WI38 (cell line): ENCODE measurements around the gene DAPK3.

Source experiments
- H3K4me3 ChIP-seq: 2 replicates; pipeline ENCODE4 v1.5.1; 2011; ENCODE audit warnings: low read depth, mild to moderate bottlenecking, control low read depth, low read length
- TF ChIP-seq, protein P1 (sequence below): IDR thresholded peaks from 2 replicates; pipeline ENCODE4 v1.5.1; 2012; ENCODE audit warnings: low read depth, mild to moderate bottlenecking, control low read depth, low read length

Gene DAPK3

GRCh38 chr19:3936506-3937442 lies 34.1 kb downstream of the DAPK3 start:
- TF ChIP-seq, protein P1, sequence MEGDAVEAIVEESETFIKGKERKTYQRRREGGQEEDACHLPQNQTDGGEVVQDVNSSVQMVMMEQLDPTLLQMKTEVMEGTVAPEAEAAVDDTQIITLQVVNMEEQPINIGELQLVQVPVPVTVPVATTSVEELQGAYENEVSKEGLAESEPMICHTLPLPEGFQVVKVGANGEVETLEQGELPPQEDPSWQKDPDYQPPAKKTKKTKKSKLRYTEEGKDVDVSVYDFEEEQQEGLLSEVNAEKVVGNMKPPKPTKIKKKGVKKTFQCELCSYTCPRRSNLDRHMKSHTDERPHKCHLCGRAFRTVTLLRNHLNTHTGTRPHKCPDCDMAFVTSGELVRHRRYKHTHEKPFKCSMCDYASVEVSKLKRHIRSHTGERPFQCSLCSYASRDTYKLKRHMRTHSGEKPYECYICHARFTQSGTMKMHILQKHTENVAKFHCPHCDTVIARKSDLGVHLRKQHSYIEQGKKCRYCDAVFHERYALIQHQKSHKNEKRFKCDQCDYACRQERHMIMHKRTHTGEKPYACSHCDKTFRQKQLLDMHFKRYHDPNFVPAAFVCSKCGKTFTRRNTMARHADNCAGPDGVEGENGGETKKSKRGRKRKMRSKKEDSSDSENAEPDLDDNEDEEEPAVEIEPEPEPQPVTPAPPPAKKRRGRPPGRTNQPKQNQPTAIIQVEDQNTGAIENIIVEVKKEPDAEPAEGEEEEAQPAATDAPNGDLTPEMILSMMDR = no peak

GRCh38 chr19:3932931-3933810 lies 37.7 kb downstream of the DAPK3 start, which contains the start of gene NMRK2:
Gene NMRK2 (plus strand): TSS chr19:3933069. CDS start chr19:3933672, 603 bp downstream.
- no peak within 1 kb of the TSS for H3K4me3 ChIP-seq
- TF ChIP-seq, protein P1 = no peak

More at GRCh38 chr19:3936506-3937442, 34.1 kb downstream of the DAPK3 start:
- H3K4me3 ChIP-seq = no peak overlapping the region

DNA sequence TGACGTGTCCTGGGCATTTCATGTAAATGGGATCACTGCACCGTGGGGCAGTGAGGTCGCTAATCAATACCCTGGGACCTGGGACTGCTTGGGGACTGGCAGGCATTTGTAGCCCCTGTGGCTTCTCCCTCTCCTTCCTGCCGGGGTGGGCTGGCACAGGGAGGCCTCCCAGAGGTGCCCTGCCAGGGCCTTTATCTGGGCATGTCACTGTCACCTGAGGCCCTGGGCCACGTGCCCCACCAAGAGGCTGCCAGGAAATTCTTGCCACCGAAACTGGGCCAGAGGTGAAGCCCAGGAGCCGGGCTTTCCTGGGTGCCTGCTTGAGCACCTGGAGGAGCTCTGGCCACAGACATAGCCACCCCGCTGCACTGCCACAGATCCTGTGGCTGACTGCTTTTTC lies 39.9 kb downstream of the DAPK3 start:
- H3K4me3 ChIP-seq = no peak overlapping the region
- TF ChIP-seq, protein P1 = no peak

- TF ChIP-seq, protein P1 = no peak
Measured at GRCh38 chr19:3923912-3924311, 47.0 kb downstream of the DAPK3 start.

GRCh38 chr19:3923096-3923758 lies 47.7 kb downstream of the DAPK3 start:
- no peak overlapping the region for H3K4me3 ChIP-seq
- TF ChIP-seq, protein P1 = no peak

More at GRCh38 chr19:3923912-3924311, 47.0 kb downstream of the DAPK3 start:
- H3K4me3 ChIP-seq = no peak overlapping the region

- no peak overlapping the region for H3K4me3 ChIP-seq
- TF ChIP-seq, protein P1 = no peak
Measured at GRCh38 chr19:3919793-3920192, 51.1 kb downstream of the DAPK3 start.
